Glutamatergic neuron (in vitro differentiated cells): ENCODE data around the gene CAMTA1. TPM values are rescaled to one million over a fixed set of nuclear protein-coding genes. Genes with fewer than 3 reads are reported as not detected.

Experiments used
- DNase-seq: peaks from one replicate; pipeline ENCODE4 v3.0.0; 2022
- H3K27ac Mint-ChIP-seq: one replicate; pipeline ENCODE4 v1.8.0; 2020; ENCODE audit warnings: mild to moderate bottlenecking, mixed read lengths, inconsistent platforms; ENCODE audit not compliant: unreplicated experiment
- H3K27me3 Mint-ChIP-seq: one replicate; pipeline ENCODE4 v1.8.0; 2020; ENCODE audit warnings: mild to moderate bottlenecking, moderate library complexity, mixed read lengths, inconsistent platforms; ENCODE audit not compliant: unreplicated experiment
- H3K36me3 Mint-ChIP-seq: one replicate; pipeline ENCODE4 v1.8.0; 2020; ENCODE audit warnings: mild to moderate bottlenecking, mixed read lengths, inconsistent platforms; ENCODE audit not compliant: unreplicated experiment
- H3K4me1 Mint-ChIP-seq: one replicate; pipeline ENCODE4 v1.8.0; 2020; ENCODE audit warnings: mild to moderate bottlenecking, low read depth, mixed read lengths, inconsistent platforms; ENCODE audit not compliant: unreplicated experiment
- H3K4me3 Mint-ChIP-seq: one replicate; pipeline ENCODE4 v1.8.0; 2020; ENCODE audit warnings: mild to moderate bottlenecking, mixed read lengths, inconsistent platforms; ENCODE audit not compliant: unreplicated experiment
- H3K9me3 Mint-ChIP-seq: one replicate; pipeline ENCODE4 v1.8.0; 2020; ENCODE audit warnings: mild to moderate bottlenecking, moderate library complexity, mixed read lengths, inconsistent platforms; ENCODE audit not compliant: unreplicated experiment
- CTCF ChIP-seq: fragments of 200-600 bp; sonication (generic); IDR thresholded peaks from one replicate; pipeline ENCODE4 v1.5.0; 2021; ENCODE audit not compliant: partially characterized antibody, unreplicated experiment
- total RNA-seq: library from RNA; stranded (reverse); fragmentation: NEBNext Ultra II Directional; extraction: Animal tissue kit (Norgen Biotek cat#: 25700); gene quantifications from one replicate; pipeline ENCODE4 v1.2.1, GENCODE V29; 2021; ENCODE audit not compliant: unreplicated experiment

Gene CAMTA1
- total RNA-seq, 1 donor from 2014 or later: 77.2 TPM

GRCh38 chr1:7693662-7694061, 908.4 kb downstream of the CAMTA1 start:
- peaks cover 12% of the 10 kb centered on the region for H3K9me3 Mint-ChIP-seq
- TF ChIP-seq CTCF: no peak
- no peak for DNase-seq
- H3K27me3 Mint-ChIP-seq: peaks cover 9% of the 10 kb centered on the region
- no peak overlapping the region for H3K4me3 Mint-ChIP-seq
- no peak overlapping the region for H3K27ac Mint-ChIP-seq
- H3K4me1 Mint-ChIP-seq: no peaks in the 10 kb centered on the region
- H3K36me3 Mint-ChIP-seq: peaks cover 29% of the 10 kb centered on the region

DNA sequence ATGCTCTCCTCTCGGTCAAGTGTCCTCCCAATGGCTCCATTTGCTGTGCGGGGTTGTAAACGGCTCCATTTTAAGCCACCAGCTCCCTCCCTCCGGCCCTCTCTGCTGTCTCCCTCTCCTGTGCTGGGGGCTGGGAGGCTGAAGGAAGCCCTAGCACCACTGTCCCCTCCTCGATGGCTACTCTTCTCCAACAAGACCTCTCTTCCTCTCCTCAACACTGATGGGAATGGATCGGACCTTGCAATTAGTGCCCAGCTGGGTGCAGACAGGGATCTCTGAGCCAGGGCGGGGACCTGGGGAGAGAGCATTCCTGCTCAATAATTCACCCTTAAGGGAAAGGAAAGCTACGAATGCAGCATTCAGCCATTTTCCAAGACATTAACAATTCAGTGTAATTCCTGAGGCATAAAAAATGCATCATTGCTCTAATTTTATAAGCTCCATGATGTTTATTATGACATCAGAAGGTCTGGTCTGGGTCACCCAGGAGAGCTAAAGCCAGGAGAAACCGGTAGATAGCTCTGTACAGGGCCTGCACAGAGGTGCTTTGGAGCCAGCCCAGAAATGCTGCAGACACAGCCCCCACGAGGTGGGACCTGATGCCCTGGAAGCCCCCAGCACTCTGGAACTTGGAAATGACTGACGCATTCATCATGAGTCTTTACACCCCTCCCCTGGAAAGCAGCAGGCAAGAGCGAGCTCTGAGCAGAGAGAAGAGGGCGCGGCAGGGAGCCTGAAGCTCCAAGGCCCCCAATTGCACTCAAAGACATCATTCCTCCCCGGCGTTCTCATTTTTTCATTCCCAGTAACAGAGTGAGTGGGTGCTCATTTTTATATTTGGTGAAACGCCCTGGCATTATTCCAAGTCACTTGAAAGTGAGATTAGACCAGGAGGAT, 909.6 kb downstream of the CAMTA1 start:
- H3K4me3 Mint-ChIP-seq: no peak overlapping the region
- DNase-seq: no peak
- peaks cover 37% of the 10 kb centered on the region for H3K36me3 Mint-ChIP-seq
- peaks cover 6% of the 10 kb centered on the region for H3K27me3 Mint-ChIP-seq
- no peak for TF ChIP-seq CTCF
- H3K9me3 Mint-ChIP-seq: peaks cover 12% of the 10 kb centered on the region
- H3K4me1 Mint-ChIP-seq: no peaks in the 10 kb centered on the region
- H3K27ac Mint-ChIP-seq: no peak overlapping the region

- no peak for DNase-seq
- peaks cover 37% of the 10 kb centered on the region for H3K36me3 Mint-ChIP-seq
- H3K4me3 Mint-ChIP-seq: no peak overlapping the region
- H3K27me3 Mint-ChIP-seq: peaks cover 5% of the 10 kb centered on the region
- no peak for TF ChIP-seq CTCF
- H3K27ac Mint-ChIP-seq: no peak overlapping the region
- no peaks in the 10 kb centered on the region for H3K4me1 Mint-ChIP-seq
- peaks cover 12% of the 10 kb centered on the region for H3K9me3 Mint-ChIP-seq
Measured at GRCh38 chr1:7695497-7696117, 910.4 kb downstream of the CAMTA1 start.

DNA sequence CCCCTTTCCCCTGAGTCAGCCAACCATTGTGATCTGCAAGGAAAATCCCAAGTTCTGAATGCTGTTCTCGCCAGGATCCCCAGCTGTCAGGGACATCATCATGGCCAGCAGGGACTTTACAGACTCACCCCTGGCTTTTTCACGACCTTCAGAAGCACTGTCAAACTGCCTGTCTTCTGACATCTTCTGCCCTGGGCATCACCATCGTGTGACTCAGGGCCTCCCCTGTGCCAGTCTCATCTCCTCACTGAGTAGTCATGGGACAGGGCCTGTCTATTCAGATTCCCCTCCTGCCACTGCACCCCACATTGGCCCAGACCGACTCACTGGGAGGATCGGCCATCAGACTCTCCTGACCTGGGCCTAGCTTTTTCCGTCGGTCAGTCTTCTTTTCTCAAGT, 913.4 kb downstream of the CAMTA1 start:
- no peak overlapping the region for H3K4me3 Mint-ChIP-seq
- peaks cover 13% of the 10 kb centered on the region for H3K36me3 Mint-ChIP-seq
- peaks cover 11% of the 10 kb centered on the region for H3K9me3 Mint-ChIP-seq
- TF ChIP-seq CTCF: no peak
- no peak overlapping the region for H3K27ac Mint-ChIP-seq
- peaks cover 8% of the 10 kb centered on the region for H3K4me1 Mint-ChIP-seq
- peaks cover 14% of the 10 kb centered on the region for H3K27me3 Mint-ChIP-seq
- no peak for DNase-seq

DNA sequence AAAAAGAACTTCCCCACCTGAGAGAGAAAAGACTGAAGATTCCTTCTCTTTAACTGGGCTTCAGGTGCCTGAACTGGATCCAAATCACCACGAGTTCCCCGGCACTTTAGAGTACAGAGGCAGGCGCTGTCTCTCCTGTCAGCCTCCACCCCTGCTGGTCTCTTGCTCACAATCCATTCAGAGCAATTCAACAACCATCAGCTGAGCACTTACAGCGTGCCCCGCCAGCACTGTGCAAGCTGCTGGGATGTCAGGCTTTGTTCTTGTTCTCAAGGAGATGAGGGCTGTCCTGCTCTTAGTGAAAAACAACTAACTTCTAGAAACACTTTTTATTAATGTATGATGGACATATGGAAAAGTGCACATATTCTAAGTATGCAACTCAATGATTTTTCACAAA, 917.1 kb downstream of the CAMTA1 start:
- Mint-ChIP-seq H3K36me3 (peaks cover 8% of the 10 kb centered on the region), H3K27me3 (peaks cover 18% of the 10 kb centered on the region), H3K9me3 (peaks cover 17% of the 10 kb centered on the region), H3K27ac (peak overlapping the region; percentile 15), H3K4me3 (peak overlapping the region; percentile 63), H3K4me1 (peaks cover 8% of the 10 kb centered on the region)
- no peak for TF ChIP-seq CTCF
- no peak for DNase-seq
